Breast epithelium (tissue), 4 donors: ENCODE data around the gene SLC4A2. TPM values are rescaled to one million over a fixed set of nuclear protein-coding genes. Genes with fewer than 3 reads are reported as not detected.

Experiments
- DNase-seq, 2 donors: peaks; one replicate each; pipeline ENCODE4 v3.0.0-alpha.2; 2019; ENCODE audit warnings: low spot score in 2 of 2
- H3K27ac ChIP-seq, 2 donors: fragments of 200-600 bp; sonication (generic) in 1 of 2; one replicate each; pipeline ENCODE4 v1.5.1; 2016 to 2019; ENCODE audit warnings: mild to moderate bottlenecking in 1 of 2
- H3K27me3 ChIP-seq, 2 donors: fragments of 200-600 bp; sonication (generic) in 1 of 2; one replicate each; pipeline versions ENCODE4 v1.5.1 to v1.6.0; 2017 to 2019; ENCODE audit warnings: control low read depth in 1 of 2, mild to moderate bottlenecking in 1 of 2
- H3K36me3 ChIP-seq: fragments of 200-600 bp; one replicate; pipeline ENCODE4 v1.5.1; 2019
- H3K4me1 ChIP-seq, 2 donors: fragments of 200-600 bp; sonication (generic); one replicate each; pipeline ENCODE4 v1.5.1; 2016 to 2019; ENCODE audit warnings: control low read depth in 1 of 2
- H3K4me3 ChIP-seq, 3 donors: fragments of 200-600 bp; sonication (generic); 1 replicate in 2 of 3; 2 replicates in 1 of 3; pipeline ENCODE4 v1.5.1; 2016 to 2019; ENCODE audit warnings: mild to moderate bottlenecking in 3 of 3, moderate library complexity in 2 of 3
- H3K9me3 ChIP-seq, 2 donors: fragments of 200-600 bp; sonication (generic) in 1 of 2; one replicate each; pipeline ENCODE4 v1.5.1; 2016 to 2019; ENCODE audit warnings: control low read depth in 1 of 2
- CTCF ChIP-seq, 3 donors: fragments of 450-650 bp; IDR thresholded peaks; one replicate each; pipeline ENCODE4 v1.5.1; 2016 to 2017; ENCODE audit warnings: antibody characterized with exemption in 3 of 3, mild to moderate bottlenecking in 3 of 3, moderate library complexity in 3 of 3
- POLR2A ChIP-seq: fragments of 450-650 bp; IDR thresholded peaks from one replicate; pipeline ENCODE4 v1.6.1; 2016; ENCODE audit warnings: antibody characterized with exemption, mild to moderate bottlenecking, moderate library complexity
- POLR2AphosphoS5 ChIP-seq, 3 donors: sonication (generic); formaldehyde crosslinking; IDR thresholded peaks; one replicate each; pipeline ENCODE4 v1.6.1; 2017; ENCODE audit warnings: antibody characterized with exemption in 3 of 3
- intact Hi-C: fragments of 100-400 bp; cut with DNase I; formaldehyde crosslinking; loops from one replicate; pipeline ENCODE4 v1.15.1; 2023; ENCODE audit warnings: low total_unique reads
- total RNA-seq, 3 donors: library from RNA; depleted of rRNA; stranded (reverse); fragments of >200 nt; gene quantifications; one replicate each; pipeline ENCODE4 v1.1.0, GENCODE V29; 2016

Gene SLC4A2
- total RNA-seq, 3 donors from 2014 or later, result 83.2 to 101 (median 92.8) TPM

GRCh38 chr7:151053751-151054150 is 5.6 kb upstream of the SLC4A2 start:
- TF ChIP-seq POLR2A, result no peak
- no peak for TF ChIP-seq POLR2AphosphoS5 (IDR thresholded peaks at IDR 0.05)
- TF ChIP-seq CTCF (IDR thresholded peaks at IDR 0.05), result no peak
- Histone ChIP-seq H3K36me3 (no peaks in the 10 kb centered on the region), H3K27me3 (no peaks in the 10 kb centered on the region), H3K4me3 (no peak overlapping the region), H3K9me3 (no peaks in the 10 kb centered on the region), H3K4me1 (peaks cover 0 to 15% of the 10 kb centered on the region in 2 donors), H3K27ac (no peak overlapping the region)
- intact Hi-C loops, result no loop called here
- no peak for DNase-seq

DNA sequence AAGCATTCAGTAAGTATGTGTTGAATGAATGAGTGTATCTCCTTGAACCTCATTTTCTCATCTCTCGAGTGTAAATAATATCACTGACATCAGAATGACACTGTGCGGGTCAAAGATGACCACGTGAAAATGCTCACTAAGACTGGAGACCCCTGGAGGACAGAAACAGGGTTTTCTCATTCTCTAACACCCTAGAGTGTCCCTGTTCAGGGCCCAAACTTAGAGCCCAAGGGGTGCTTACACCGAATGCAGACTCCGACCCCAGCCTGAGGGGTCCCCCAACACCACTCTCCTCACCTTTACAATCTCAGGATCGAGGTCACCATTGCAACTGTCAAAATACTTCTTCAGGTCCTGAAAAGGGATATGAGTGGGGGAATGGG is 3.1 kb upstream of the SLC4A2 start:
- no peaks in the 10 kb centered on the region for H3K9me3 ChIP-seq
- no peak overlapping the region for H3K27ac ChIP-seq
- H3K36me3 ChIP-seq, result no peaks in the 10 kb centered on the region
- no peak for DNase-seq
- intact Hi-C loops, result no loop called here
- no peaks in the 10 kb centered on the region for H3K27me3 ChIP-seq
- TF ChIP-seq POLR2AphosphoS5 (IDR thresholded peaks at IDR 0.05) (no peak), POLR2A (no peak), CTCF (IDR thresholded peaks at IDR 0.05) (no peak)
- H3K4me1 ChIP-seq, result peaks cover 10 to 18% of the 10 kb centered on the region in 2 donors
- no peak overlapping the region for H3K4me3 ChIP-seq

DNA sequence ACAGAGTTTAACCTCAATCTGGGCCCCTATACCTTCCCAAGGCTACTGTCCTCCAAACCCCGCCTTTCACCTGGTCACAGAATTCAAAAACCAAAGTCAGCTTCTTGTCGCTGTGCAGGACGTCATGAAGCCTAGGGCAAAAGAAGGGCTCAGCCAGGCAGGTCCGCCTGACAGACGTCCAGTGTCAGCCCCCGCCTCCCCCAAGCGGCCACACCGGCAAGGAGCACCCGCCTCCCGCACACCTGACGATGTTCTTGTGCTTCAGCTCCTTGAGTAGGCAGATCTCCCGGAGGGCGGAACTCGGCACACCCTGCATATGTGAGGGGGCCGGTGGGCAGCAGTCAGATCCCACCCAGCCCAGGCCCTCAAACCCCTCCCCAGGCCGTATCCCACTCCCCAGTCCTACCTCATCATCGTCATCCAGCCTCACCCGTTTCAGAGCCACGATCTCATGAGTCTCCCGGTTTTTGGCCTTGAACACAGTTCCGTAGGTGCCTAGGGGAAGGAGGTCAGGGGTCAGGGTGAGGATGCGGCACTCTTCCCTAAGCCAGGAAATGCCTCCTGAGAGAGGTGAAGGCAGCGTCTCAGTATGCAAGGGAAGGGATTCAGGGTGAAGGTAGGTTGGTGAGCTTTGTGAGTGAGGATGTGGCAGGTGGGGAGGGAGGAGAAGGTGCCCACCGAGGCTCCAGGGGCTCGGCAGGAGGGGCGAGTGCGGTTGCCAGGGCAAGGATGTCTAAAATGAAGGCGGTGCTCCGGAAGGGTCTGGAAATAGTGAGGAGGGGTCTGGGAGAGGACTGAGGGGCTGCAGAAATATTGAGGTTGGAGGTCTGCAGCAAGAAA is 2.5 kb upstream of the SLC4A2 start:
- Histone ChIP-seq H3K9me3 (no peaks in the 10 kb centered on the region), H3K4me3 (peak overlapping the region; percentile 81 to 98 (median 86)), H3K27me3 (no peaks in the 10 kb centered on the region), H3K36me3 (no peaks in the 10 kb centered on the region), H3K27ac (no peak overlapping the region), H3K4me1 (peaks cover 13 to 24% of the 10 kb centered on the region in 2 donors)
- intact Hi-C loops, result no loop called here
- DNase-seq, result peak in 1 of 2 donors; percentile 71
- no peak for TF ChIP-seq POLR2AphosphoS5 (IDR thresholded peaks at IDR 0.05)

- intact Hi-C loops, result no loop called here
- Histone ChIP-seq H3K4me1 (peaks cover 18 to 24% of the 10 kb centered on the region in 2 donors), H3K27ac (peak within 1 kb of the TSS; percentile 97 to 100), H3K36me3 (no peaks in the 10 kb centered on the region), H3K9me3 (no peaks in the 10 kb centered on the region), H3K27me3 (no peaks in the 10 kb centered on the region), H3K4me3 (peak within 1 kb of the TSS; percentile 81 to 98 (median 86))
- TF ChIP-seq POLR2A (no peak), CTCF (IDR thresholded peaks at IDR 0.05) (no peak), POLR2AphosphoS5 (IDR thresholded peaks at IDR 0.05) (no peak)
- DNase-seq, result no peak
Observed at GRCh38 chr7:151057506-151057988, 1.8 kb upstream of the SLC4A2 start, which contains the start of gene CDK5. CDK5 (minus strand) TSS chr7:151057897; CDS start chr7:151057848, 49 bp downstream.

DNA sequence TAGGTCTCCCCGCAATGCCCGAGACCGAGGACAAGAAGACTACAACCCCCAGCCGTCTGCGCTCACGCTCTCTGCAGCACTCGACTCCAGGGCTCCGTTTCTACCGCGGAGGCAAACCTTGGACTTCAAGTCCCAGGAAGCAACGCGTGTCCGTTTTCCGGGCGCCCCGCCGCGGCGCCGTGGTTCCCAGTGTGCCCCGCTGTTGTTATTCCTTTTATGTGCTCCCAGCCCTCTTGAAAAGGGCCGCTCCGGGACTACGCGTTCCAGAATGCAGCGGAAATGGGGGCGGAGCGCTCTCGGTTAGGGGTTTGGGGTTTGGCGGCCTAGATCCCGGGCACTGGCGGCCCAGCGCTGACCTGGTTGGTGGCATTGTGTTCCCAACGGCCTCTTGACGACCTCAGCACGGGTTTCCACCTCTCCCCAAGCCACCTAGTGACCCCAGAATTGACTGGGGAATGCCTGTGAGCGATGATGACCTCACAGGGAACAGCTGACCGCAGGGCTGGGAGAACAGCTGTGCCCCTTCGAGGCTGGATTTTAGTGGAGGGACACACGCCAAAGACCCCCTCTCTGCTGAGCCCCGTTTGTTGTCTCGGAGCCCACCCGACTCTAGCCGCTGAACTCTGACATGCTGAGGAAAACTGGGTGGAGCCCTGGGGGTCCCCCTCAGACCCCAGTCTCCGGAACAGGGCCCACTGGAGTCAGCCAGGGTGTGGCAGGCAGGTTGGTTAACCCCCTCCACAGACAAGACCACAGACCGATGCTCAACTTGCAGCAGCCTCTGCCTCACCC is 1.2 kb upstream of the SLC4A2 start:
- H3K27ac ChIP-seq, result peak overlapping the region; percentile 97 to 100
- intact Hi-C loops, result no loop called here
- no peak for TF ChIP-seq CTCF (IDR thresholded peaks at IDR 0.05)
- peak; percentile 50 for TF ChIP-seq POLR2A
- peak; percentile 76 to 87 (median 80) for TF ChIP-seq POLR2AphosphoS5 (IDR thresholded peaks at IDR 0.05)
- DNase-seq, result peak; percentile 98 to 99
- no peaks in the 10 kb centered on the region for H3K27me3 ChIP-seq
- H3K4me3 ChIP-seq, result peak overlapping the region; percentile 81 to 98 (median 86)
- H3K9me3 ChIP-seq, result no peaks in the 10 kb centered on the region
- peaks cover 20 to 24% of the 10 kb centered on the region in 2 donors for H3K4me1 ChIP-seq
- H3K36me3 ChIP-seq, result no peaks in the 10 kb centered on the region
